ENCODE data around the gene TSHZ2.

- TF ChIP-seq GATA2 (IDR thresholded peaks at IDR 0.05; ENCODE audit: low read depth, low read length) (no peak), GATA3 (IDR thresholded peaks at IDR 0.05; ENCODE audit: low read depth, low read length) (no peak)
Measured at GRCh38 chr20:53402233-53403005, 430.3 kb downstream of the TSHZ2 start.
